ENCODE data around the gene ERCC6. TPM values are rescaled to one million over a fixed set of nuclear protein-coding genes. Genes with fewer than 3 reads are reported as not detected.

ERCC6 gene
- polyA plus RNA-seq (ENCODE audit: insufficient read length in 3 of 3) = 10 to 100 TPM; 16.9 to 18.3 (median 17.9) TPM

- peak; percentile 88 to 92 (median 90) for DNase-seq (ENCODE audit: low read depth in 3 of 3, low spot score in 2 of 3)
Observed at GRCh38 chr10:49538381-49539319, at the start of gene ERCC6. Gene ERCC6, minus strand, starts transcription at chr10:49539121.

- DNase-seq (ENCODE audit: low read depth in 3 of 3, low spot score in 2 of 3) = no peak
Observed at GRCh38 chr10:49587981-49588380, 49.1 kb upstream of the ERCC6 start.

DNA sequence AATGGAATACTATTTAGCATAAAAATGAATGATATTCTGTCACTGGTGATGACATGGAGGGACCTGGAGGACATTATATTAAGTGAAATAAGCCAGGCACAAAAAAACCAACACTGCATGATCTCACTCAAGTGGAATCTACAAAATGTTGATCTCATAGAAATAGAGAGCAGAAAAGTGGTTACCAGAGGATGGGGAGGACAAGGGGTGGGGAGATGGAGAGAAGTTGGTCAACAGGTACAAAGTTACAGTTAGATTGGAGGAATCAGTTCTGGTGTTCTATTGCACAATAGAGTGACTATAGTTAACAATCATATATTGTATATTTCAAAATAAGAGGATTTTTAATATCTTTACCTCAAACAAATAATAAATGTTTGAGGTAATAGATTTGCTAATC lies 46.5 kb upstream of the ERCC6 start:
- DNase-seq (ENCODE audit: low read depth in 3 of 3, low spot score in 2 of 3) = no peak

DNA sequence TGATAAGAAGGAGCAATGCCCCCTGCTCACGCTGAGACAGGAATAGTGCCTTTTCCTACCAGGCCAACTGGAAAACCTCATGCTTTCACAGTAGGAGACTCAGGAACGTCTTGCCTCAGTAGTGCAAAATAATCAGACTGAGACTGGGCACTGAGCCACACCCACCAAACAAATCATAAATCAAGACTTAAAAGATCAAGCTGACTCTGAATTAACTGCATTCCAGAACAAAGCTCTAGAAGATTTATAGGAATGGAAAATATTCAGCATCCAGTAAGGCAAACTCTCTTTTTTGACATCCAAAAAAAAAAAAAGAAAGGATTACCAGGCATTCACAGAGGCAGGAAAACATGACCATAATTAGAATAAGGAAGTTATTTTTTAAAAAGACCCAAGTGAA lies 40.7 kb upstream of the ERCC6 start:
- DNase-seq (ENCODE audit: low read depth in 3 of 3, low spot score in 2 of 3) = no peak

DNA sequence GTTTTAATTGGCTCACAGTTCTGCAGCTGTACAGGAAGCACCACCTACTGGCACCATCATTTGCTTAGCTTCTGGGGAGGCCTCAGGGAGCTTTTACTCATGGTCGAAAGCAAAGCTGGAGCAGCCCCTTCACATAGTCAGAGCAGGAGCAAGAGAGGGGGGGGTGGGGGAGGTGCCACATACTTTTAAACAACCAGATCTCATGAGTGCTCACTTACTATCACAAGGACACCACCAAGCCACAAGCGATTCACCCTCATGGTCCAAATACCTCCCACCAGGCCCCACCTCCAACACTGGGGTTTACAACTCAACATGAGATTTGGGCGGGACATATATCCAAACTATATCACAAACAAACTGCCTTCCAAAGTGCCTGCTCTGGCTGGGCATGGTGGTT lies 39.5 kb upstream of the ERCC6 start:
- DNase-seq (ENCODE audit: low read depth in 3 of 3, low spot score in 2 of 3) = no peak

DNA sequence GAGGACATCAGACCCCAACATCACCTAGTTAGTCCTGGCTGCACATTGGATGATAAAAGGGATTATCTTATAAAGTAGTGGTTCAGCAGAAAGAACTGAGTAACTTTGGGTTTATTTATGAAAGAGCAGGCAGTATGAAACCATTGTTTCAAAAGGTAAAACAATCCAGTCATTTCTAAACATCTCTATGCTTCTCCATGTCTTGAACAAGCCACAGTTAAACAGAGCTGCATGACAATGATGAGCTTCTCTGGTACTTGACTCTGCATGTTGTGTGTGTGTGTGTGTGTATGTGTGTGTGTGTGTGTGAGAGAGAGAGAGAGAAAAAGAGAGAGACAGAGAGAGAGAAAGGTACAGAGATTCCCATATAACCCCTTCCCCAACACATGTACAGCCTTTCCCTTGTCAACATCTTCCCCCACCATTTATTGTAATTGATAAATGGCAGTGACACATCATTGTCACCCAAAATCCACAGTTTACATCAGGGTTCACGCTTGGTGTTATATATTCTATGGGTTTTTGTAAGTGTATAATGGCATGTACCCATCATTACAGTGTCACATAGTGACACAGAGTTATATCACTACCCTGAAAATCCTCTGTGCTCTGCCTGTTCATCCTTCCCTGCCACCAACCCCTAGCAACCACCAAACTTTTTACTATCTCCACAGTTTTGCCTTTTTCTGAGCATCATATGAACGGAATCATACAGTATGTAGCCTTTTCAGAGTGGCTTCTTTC lies 38.4 kb upstream of the ERCC6 start:
- no peak for DNase-seq (ENCODE audit: low read depth in 3 of 3, low spot score in 2 of 3)

DNA sequence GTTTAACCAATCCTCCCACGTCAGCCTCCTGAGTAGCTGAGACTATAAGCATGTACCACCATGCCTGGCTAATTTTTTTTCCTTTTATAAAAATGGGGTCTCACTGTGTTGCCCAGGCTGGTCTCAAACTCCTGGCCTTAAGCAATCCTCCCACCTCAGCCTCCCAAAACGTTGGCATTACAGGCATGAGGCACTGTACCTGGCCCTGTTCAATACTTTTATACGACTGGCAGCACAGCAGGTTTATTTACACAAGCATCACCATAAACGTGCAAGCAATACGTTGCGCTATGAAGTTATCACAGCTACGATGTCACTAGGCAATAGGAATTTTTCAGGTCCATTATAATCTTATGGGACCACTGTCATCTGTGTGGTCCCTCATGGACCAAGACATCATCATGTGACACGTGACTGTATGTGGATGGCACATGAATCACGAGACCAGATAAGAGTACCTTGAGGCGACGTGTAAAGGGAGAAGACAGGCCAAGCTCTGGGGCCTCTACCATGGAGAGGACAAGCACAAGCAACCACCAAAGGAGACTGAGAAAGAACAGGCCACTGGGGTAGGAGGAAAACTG lies 36.7 kb upstream of the ERCC6 start:
- DNase-seq (ENCODE audit: low read depth in 3 of 3, low spot score in 2 of 3) = no peak

- DNase-seq (ENCODE audit: low read depth in 3 of 3, low spot score in 2 of 3) = no peak
Observed at GRCh38 chr10:49572594-49573114, 33.7 kb upstream of the ERCC6 start.

- DNase-seq (ENCODE audit: low read depth in 3 of 3, low spot score in 2 of 3) = no peak
Observed at GRCh38 chr10:49571388-49571787, 32.5 kb upstream of the ERCC6 start.

GRCh38 chr10:49569031-49569631 lies 30.2 kb upstream of the ERCC6 start:
- DNase-seq (ENCODE audit: low read depth in 3 of 3, low spot score in 2 of 3) = no peak

- no peak for DNase-seq (ENCODE audit: low read depth in 3 of 3, low spot score in 2 of 3)
Observed at GRCh38 chr10:49568235-49568634, 29.3 kb upstream of the ERCC6 start.

GRCh38 chr10:49567810-49568209 lies 28.9 kb upstream of the ERCC6 start:
- no peak for DNase-seq (ENCODE audit: low read depth in 3 of 3, low spot score in 2 of 3)

DNA sequence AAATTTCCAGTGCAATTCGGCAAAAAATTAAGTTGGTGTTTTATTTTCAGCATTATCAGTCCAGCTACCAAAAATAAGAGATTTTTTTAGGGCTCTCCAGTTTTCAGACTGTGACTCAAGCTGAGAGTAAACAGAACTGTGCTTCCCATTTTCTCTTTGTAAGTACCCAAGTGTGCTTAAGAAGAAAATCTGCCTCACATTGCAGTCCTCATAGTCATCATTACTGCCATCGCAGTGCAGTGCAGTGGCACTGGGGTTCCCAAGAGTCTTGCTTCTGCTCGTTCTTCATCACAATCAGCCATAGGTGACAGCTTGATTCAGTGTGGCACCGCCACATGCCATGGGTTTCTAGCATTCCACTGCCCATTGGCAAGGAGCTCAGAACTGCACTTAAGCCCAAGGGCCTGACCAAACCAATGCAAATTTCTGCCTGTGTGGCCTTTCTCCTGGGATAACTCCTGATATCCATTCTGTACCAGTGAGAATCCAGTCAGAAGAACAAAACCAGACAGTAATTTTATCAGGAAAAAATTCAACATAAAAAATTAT lies 25.6 kb upstream of the ERCC6 start:
- DNase-seq (ENCODE audit: low read depth in 3 of 3, low spot score in 2 of 3) = no peak

- DNase-seq (ENCODE audit: low read depth in 3 of 3, low spot score in 2 of 3) = no peak
Observed at GRCh38 chr10:49562893-49563292, 24.0 kb upstream of the ERCC6 start.

GRCh38 chr10:49560526-49560925 lies 21.6 kb upstream of the ERCC6 start:
- DNase-seq (ENCODE audit: low read depth in 3 of 3, low spot score in 2 of 3) = no peak

DNA sequence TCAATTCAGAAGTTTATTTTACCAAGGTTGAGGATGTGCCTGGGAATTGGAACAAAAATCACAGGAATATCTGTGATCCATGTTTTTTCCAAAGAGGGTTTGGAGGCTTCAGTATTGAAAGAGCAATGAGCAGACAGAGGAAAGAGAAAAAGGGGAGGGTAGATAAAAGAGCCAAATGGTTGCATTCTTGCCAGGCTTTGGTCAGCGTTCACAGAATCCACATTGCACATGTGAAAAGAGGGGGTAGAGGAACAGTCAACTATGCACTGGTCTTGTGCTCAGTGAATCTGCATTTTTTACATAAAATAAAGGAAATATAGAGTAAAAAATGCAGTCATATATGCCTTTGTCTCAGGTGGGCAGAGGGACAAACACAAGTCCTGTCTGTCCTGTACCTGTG lies 20.6 kb upstream of the ERCC6 start:
- DNase-seq (ENCODE audit: low read depth in 3 of 3, low spot score in 2 of 3) = no peak

GRCh38 chr10:49558190-49558589 lies 19.3 kb upstream of the ERCC6 start:
- DNase-seq (ENCODE audit: low read depth in 3 of 3, low spot score in 2 of 3) = no peak

GRCh38 chr10:49557681-49558080 lies 18.8 kb upstream of the ERCC6 start:
- no peak for DNase-seq (ENCODE audit: low read depth in 3 of 3, low spot score in 2 of 3)

GRCh38 chr10:49556723-49557122 lies 17.8 kb upstream of the ERCC6 start:
- no peak for DNase-seq (ENCODE audit: low read depth in 3 of 3, low spot score in 2 of 3)

DNA sequence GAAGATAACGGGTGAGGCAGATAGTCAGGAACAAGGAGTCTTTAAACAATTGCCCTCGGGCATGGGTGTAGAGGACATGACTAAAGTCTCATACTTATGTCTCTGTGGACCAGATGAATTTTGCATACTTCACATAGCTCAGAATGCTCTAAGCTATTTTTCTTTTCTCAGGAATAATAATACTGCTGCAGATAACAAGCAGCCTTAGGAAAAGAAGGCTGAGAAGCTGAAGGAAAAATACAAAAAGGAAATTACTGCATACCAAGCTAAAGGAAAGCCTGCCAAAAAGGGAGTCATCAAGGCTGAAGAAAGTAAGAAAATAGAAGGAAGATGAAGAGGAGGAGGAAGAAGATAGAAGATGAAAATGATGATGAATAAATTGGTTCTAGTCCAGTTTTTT lies 13.4 kb upstream of the ERCC6 start:
- no peak for DNase-seq (ENCODE audit: low read depth in 3 of 3, low spot score in 2 of 3)

DNA sequence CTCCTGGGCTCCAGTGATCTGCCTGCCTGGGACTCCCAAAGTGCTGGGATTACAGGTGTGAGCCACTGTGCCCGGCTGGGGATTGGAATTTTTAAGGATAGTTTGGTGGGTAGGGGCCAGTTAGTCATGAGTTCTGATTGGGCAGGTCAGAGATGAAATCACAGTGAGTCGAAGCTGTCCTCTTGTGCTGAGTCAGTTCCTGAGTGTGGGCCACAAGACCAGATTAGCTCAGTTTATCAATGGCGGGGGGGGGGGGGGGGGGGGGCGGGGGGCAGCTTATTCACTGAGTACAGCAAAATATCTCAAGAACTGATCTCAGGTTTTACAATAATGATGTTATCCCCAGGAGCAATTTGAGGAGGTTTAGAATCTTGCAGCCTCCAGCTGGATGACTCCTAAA lies 11.6 kb upstream of the ERCC6 start:
- DNase-seq (ENCODE audit: low read depth in 3 of 3, low spot score in 2 of 3) = no peak
